Heart right ventricle (tissue), 16 donors: ENCODE data around the gene USP6. TPM values are rescaled to one million over a fixed set of nuclear protein-coding genes. Genes with fewer than 3 reads are reported as not detected.

Experiments used
- ATAC-seq, 8 donors: fragments of 200-7000 bp; cut with Tn5 transposase; one replicate each; pipeline ENCODE4 v1.9.1; 2020; ENCODE audit warnings: mild to moderate bottlenecking in 8 of 8, moderate library complexity in 8 of 8, moderate number of reproducible peaks in 1 of 8
- DNase-seq, 2 donors: peaks; one replicate each; pipeline ENCODE4 v3.0.0-alpha.2; 2020
- H3K27ac ChIP-seq, 10 donors: fragments of 200-600 bp; sonication (generic) in 2 of 10; one replicate each; pipeline versions ENCODE4 v1.5.0 to v1.8.0; 2020 to 2022; ENCODE audit warnings: mild to moderate bottlenecking in 3 of 10
- H3K27me3 ChIP-seq, 7 donors: fragments of 200-600 bp; one replicate each; pipeline ENCODE4 v1.8.0; 2021 to 2022; ENCODE audit warnings: mild to moderate bottlenecking in 2 of 7
- H3K36me3 ChIP-seq, 9 donors: fragments of 200-600 bp; sonication (generic) in 1 of 9; one replicate each; pipeline versions ENCODE4 v1.5.0 to v1.8.0; 2020 to 2022; ENCODE audit warnings: mild to moderate bottlenecking in 2 of 9
- H3K4me1 ChIP-seq, 9 donors: fragments of 200-600 bp; sonication (generic) in 1 of 9; one replicate each; pipeline versions ENCODE4 v1.5.0 to v1.8.0; 2020 to 2022; ENCODE audit warnings: mild to moderate bottlenecking in 4 of 9
- H3K4me3 ChIP-seq, 10 donors: fragments of 200-600 bp; sonication (generic) in 2 of 10; one replicate each; pipeline versions ENCODE4 v1.5.0 to v1.8.0; 2020 to 2022; ENCODE audit warnings: mild to moderate bottlenecking in 7 of 10, moderate library complexity in 2 of 10
- H3K9me3 ChIP-seq, 11 donors: fragments of 200-600 bp in 10 of 11; sonication (generic) in 2 of 11; one replicate each; pipeline versions ENCODE4 v1.5.0 to v1.8.0; 2013 to 2022; ENCODE audit warnings: mild to moderate bottlenecking in 2 of 11, control low read depth in 1 of 11, moderate library complexity in 1 of 11
- CTCF ChIP-seq, 9 donors: fragments of 200-600 bp; sonication (generic) in 2 of 9; IDR thresholded peaks; one replicate each; pipeline versions ENCODE4 v1.5.0 to v1.8.0; 2021 to 2022; ENCODE audit warnings: antibody characterized with exemption in 9 of 9, mild to moderate bottlenecking in 5 of 9, moderate library complexity in 1 of 9
- WGBS, 2 donors: extraction: QIAGEN DNeasy Blood & Tissue Kit; methylation state at CpG; one replicate each; pipeline ENCODE4 v1.1.7; 2013; ENCODE audit warnings: inconsistent platforms in 1 of 2; 5-methylcytosine and 5-hydroxymethylcytosine counted together
- intact Hi-C, 10 donors: fragments of 100-400 bp; cut with DNase I; formaldehyde crosslinking; loops; one replicate each; pipeline versions ENCODE4 v1.11.1 to v1.14.2; 2022
- polyA plus RNA-seq, 2 donors: library from polyadenylated mRNA; stranded (reverse); fragments of 200-250 nt; gene quantifications; one replicate each; pipeline ENCODE4 v1.2.3, GENCODE V29; 2013
- total RNA-seq, 10 donors: library from RNA; stranded (reverse); fragmentation: NEBNext Ultra II Directional in 3 of 10; extraction: Animal tissue kit (Norgen Biotek cat#: 25700) in 3 of 10; gene quantifications; one replicate each; pipeline versions ENCODE4 v1.2.1 to v1.2.4, GENCODE V29; 2021 to 2023
- donor health status: Arrhythmogenic right ventricular cardiomyopathy.
- donor health status: ischemic (EF 13 %, LVEDD 7.1; RV severe dilation, severe dysfunction).
- donor health status: healthy with polysubstance abuse.
- donor health status: DM: no; HTN: yes; CAD: no.
- donor health status: DM: no; HTN: no; CAD: no.
- donor health status: ischemic (EF 25% LVEDD 6.9; RV normal size, moderate dysfunction).
- donor health status: ischemic (EF 25% LVEDD 5.7; RV mildly dilated, moderate dysfunction).
- donor health status: healthy.
- donor health status: DM: yes; HTN: yes; CAD: no.
- donor health status: Ischemic cardiomyopathy.
- donor health status: ischemic (EF 35%, LVEDD 5.7; RV mildly dilated, moderate dysfunction).
- donor health status: nonischemic (EF 11% LVEDD 7.7; RV severe dilation, severe dysfunction).
- donor health status: DM: yes; HTN: yes; CAD: no.
- donor health status: PGD.
- donor health status: ischemic (EF 29% LVEDD 5.4; RV normal size, mild dysfunction).
- donor health status: nonischemic (EF 23%, LVEDD 6.1; RV moderate dilation, normal function).

USP6 gene
- total and polyA plus RNA-seq, 12 donors = 0.01 to 1.6 (median 0.06) TPM; not detected in 1

- intact Hi-C loops = no loop called here
- Histone ChIP-seq H3K27me3 (no peaks in the 10 kb centered on the region), H3K4me3 (peak overlapping the region; percentile 62 to 91 (median 88)), H3K27ac (peak overlapping the region; percentile 62 to 94 (median 90)), H3K36me3 (peaks cover 0 to 7% (median 0%) of the 10 kb centered on the region in 9 donors), H3K4me1 (peaks cover 2 to 39% (median 18%) of the 10 kb centered on the region in 9 donors), H3K9me3 (peaks cover 0 to 9% (median 0%) of the 10 kb centered on the region in 11 donors)
- ATAC-seq (peak in 7 of 8 donors; percentile 21 to 59 (median 39)), DNase-seq (no peak)
- no peak for TF ChIP-seq CTCF (IDR thresholded peaks at IDR 0.05)
- 10 to 12% methylated on average over 14 of the region's 14 CpGs for WGBS, 2 donors
Observed at GRCh38 chr17:5077781-5078105, 38.1 kb upstream of the USP6 start.

DNA sequence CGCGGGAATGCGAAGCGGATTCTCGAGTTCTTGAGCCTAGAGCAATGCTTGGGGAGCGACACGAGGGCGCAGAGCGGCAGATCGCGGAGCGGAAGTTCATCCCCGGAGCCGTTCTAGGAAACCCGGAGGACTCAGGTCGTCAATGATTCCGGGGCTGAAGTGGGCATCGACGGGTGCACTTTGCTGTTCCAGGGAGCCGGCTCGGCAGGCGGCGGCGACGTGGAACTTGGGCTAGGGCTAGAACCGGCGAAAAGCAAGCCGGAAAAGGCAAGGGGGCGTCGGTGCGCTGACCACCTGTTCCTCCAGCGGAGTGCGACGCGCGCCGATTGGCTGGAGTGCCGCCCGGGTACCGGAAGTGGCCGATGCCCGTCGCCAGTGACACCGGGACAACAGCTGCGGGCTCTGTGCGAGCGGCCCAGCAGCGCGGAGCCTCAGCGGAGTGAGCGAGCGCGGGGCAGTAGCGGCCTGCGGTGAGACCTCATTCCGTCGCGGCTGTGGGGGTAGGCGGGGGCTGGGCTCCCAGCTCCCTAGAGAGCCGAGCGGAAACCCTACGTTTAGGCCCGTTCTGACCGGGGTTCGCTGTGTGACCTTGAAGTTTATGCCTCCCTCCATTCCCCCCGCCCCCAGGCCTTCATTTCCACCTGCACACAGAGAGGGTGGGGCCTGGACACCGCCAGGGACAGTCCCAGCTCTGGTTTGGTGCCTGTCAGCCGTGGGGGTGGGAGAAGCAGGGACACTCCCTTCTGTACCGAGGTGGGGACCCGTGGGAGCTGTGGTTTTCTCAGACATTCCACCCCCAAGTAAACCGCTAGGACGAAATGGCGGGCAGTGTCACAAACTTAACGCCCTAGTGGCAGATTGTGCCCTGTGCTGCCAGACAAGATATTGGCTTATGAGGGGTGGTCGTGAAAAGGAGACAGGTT lies 37.5 kb upstream of the USP6 start, which contains the start of gene ZFP3:
ZFP3 (plus strand) TSS at position 362 of the 923 bp plus-strand sequence. CDS start 13,038 bp downstream, outside the sequence.
- TF ChIP-seq CTCF (IDR thresholded peaks at IDR 0.05) = peak in 2 of 9 donors; percentile 8 to 13
- ATAC-seq = peak; percentile 93 to 98 (median 97)

DNA sequence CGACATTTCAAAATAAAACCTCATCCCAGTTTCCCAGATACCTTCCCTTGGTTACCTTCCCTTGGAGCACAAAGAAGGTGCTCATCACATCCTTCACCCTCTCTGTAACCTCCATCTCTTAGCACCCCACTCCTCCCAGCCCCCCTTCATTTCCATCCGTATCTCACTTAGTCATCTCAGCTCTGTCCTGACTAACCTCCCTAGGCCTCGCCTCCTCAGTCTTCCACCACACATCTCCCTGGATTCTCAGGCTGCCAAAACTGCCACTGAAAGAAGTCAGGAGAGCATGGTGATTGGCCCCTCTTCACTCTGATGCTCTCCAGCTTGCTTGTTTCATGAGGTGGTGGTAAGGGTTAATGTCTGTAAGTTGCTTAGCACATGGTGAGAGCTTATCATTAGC lies 35.2 kb upstream of the USP6 start:
- Histone ChIP-seq H3K36me3 (peaks cover 0 to 28% (median 10%) of the 10 kb centered on the region in 9 donors), H3K27me3 (no peaks in the 10 kb centered on the region), H3K27ac (no peak overlapping the region), H3K4me1 (peaks cover 2 to 39% (median 18%) of the 10 kb centered on the region in 9 donors), H3K9me3 (peaks cover 0 to 35% (median 10%) of the 10 kb centered on the region in 11 donors), H3K4me3 (no peak overlapping the region)
- DNase-seq (no peak), ATAC-seq (no peak)
- 86 to 88% methylated on average over 3 of the region's 3 CpGs for WGBS, 2 donors
- intact Hi-C loops = no loop called here
- TF ChIP-seq CTCF (IDR thresholded peaks at IDR 0.05) = no peak

More for the DNA sequence above, 37.5 kb upstream of the USP6 start, which contains the start of gene ZFP3:
- Histone ChIP-seq H3K4me3 (peak within 1 kb of the TSS; percentile 62 to 91 (median 88)), H3K27me3 (no peaks in the 10 kb centered on the region), H3K9me3 (peaks cover 0 to 15% (median 0%) of the 10 kb centered on the region in 11 donors), H3K36me3 (peaks cover 0 to 10% (median 0%) of the 10 kb centered on the region in 9 donors), H3K4me1 (peaks cover 2 to 39% (median 18%) of the 10 kb centered on the region in 9 donors), H3K27ac (peak within 1 kb of the TSS; percentile 62 to 94 (median 90))
- DNase-seq = peak; percentile 87 to 89
- 1% methylated on average over 75 of the region's 75 CpGs for WGBS, 2 donors
- intact Hi-C loops = no loop called here

DNA sequence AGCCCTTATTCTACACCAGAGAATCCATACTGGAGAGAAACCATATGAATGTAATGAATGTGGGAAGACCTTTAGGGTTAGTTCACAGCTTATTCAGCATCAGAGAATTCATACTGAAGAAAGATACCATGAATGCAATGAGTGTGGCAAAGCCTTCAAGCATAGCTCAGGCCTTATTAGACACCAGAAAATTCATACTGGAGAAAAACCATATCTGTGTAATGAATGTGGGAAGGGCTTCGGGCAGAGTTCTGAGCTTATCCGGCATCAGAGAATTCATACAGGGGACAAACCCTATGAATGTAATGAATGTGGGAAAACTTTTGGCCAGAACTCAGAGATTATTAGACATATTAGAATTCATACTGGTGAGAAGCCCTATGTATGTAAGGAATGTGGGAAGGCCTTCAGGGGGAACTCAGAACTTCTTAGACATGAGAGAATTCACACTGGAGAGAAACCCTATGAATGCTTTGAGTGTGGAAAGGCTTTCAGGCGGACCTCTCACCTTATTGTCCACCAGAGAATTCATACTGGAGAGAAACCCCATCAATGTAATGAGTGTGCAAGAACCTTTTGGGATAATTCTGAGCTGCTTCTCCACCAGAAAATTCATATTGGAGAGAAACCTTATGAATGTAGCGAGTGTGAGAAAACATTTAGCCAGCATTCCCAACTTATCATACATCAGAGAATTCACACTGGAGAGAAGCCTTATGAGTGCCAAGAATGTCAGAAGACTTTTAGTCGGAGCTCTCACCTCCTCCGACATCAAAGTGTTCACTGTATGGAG lies 23.4 kb upstream of the USP6 start:
- ATAC-seq = no peak
- 97 to 98% methylated on average over 6 of the region's 6 CpGs for WGBS, 2 donors
- peaks cover 12 to 76% (median 55%) of the 10 kb centered on the region in 9 donors for H3K36me3 ChIP-seq
- no peak for TF ChIP-seq CTCF (IDR thresholded peaks at IDR 0.05)
- DNase-seq = no peak
- peaks cover 0 to 9% (median 0%) of the 10 kb centered on the region in 7 donors for H3K27me3 ChIP-seq
- intact Hi-C loops = loop anchor here in 2 of 10 donors (5.0 to 10.0 kb wide), 2 partner anchors 90 to 92 kb away; no protein-coding TSS in a partner anchor
- H3K4me3 ChIP-seq = no peak overlapping the region
- H3K4me1 ChIP-seq = peaks cover 0 to 11% (median 5%) of the 10 kb centered on the region in 9 donors
- H3K27ac ChIP-seq = no peak overlapping the region
- peaks cover 13 to 100% (median 91%) of the 10 kb centered on the region in 11 donors for H3K9me3 ChIP-seq
